Activated T-cell treated with anti-CD3 and anti-CD28 coated beads, Interleukin-2, amount 50 U/mL, for 72 hours (primary cell): ENCODE measurements around the gene ANKRD27. TPM values are rescaled to one million over a fixed set of nuclear protein-coding genes. Genes with fewer than 3 reads are reported as not detected.

Experiments used
- ATAC-seq, 2 donors: fragments of 150-1000 bp; cut with Tn5 transposase; replicated peaks in 1 of 2; 2 replicates each; pipeline ENCODE4 v1.10.0; 2021; ENCODE audit warnings: moderate library complexity in 2 of 2, mild to moderate bottlenecking in 1 of 2
- DNase-seq, 2 donors: peaks; one replicate each; pipeline ENCODE4 v3.0.0; 2021 to 2022; ENCODE audit warnings: mixed read lengths in 1 of 2
- H3K27ac Mint-ChIP-seq: one replicate; pipeline ENCODE4 v1.8.0; 2022; ENCODE audit warnings: mild to moderate bottlenecking, moderate library complexity, mixed read lengths
- H3K27me3 Mint-ChIP-seq: one replicate; pipeline ENCODE4 v1.8.0; 2022; ENCODE audit warnings: low read depth, mixed read lengths
- H3K36me3 Mint-ChIP-seq, 2 donors: one replicate each; pipeline ENCODE4 v1.8.0; 2022; ENCODE audit warnings: mixed read lengths in 2 of 2, mild to moderate bottlenecking in 1 of 2; ENCODE audit not compliant: insufficient read depth in 2 of 2
- H3K4me1 Mint-ChIP-seq: one replicate; pipeline ENCODE4 v1.8.0; 2022; ENCODE audit warnings: low read depth, mixed read lengths
- H3K4me3 Mint-ChIP-seq, 2 donors: one replicate each; pipeline ENCODE4 v1.8.0; 2022; ENCODE audit warnings: mild to moderate bottlenecking in 2 of 2, mixed read lengths in 2 of 2, moderate library complexity in 2 of 2
- H3K9me3 Mint-ChIP-seq, 2 donors: one replicate each; pipeline ENCODE4 v1.8.0; 2022; ENCODE audit warnings: mixed read lengths in 2 of 2
- total RNA-seq, 2 donors: library from RNA; stranded (reverse); gene quantifications; one replicate each; pipeline ENCODE4 v1.2.3, GENCODE V29; 2022

Gene ANKRD27
- total RNA-seq, 2 donors from 2014 or later = 34.5 to 43.3 TPM

- DNase-seq (no peak), ATAC-seq (no peak)
- peaks cover 7% of the 10 kb centered on the region for H3K4me1 Mint-ChIP-seq
- H3K27ac Mint-ChIP-seq = no peak overlapping the region
- peaks cover 14% of the 10 kb centered on the region for H3K27me3 Mint-ChIP-seq
- no peak overlapping the region for H3K4me3 Mint-ChIP-seq
- H3K9me3 Mint-ChIP-seq = no peaks in the 10 kb centered on the region
- no peaks in the 10 kb centered on the region for H3K36me3 Mint-ChIP-seq
Measured at GRCh38 chr19:32680986-32681385, 6.0 kb upstream of the ANKRD27 start.

GRCh38 chr19:32677657-32678056 lies 2.7 kb upstream of the ANKRD27 start:
- H3K4me1 Mint-ChIP-seq = peaks cover 24% of the 10 kb centered on the region
- peaks cover 2 to 6% of the 10 kb centered on the region in 2 donors for H3K36me3 Mint-ChIP-seq
- peaks cover 14% of the 10 kb centered on the region for H3K27me3 Mint-ChIP-seq
- DNase-seq (no peak), ATAC-seq (no peak)
- no peak overlapping the region for H3K27ac Mint-ChIP-seq
- H3K9me3 Mint-ChIP-seq = no peaks in the 10 kb centered on the region
- peak overlapping the region; percentile 44 to 56 for H3K4me3 Mint-ChIP-seq

GRCh38 chr19:32676895-32677359 lies 1.9 kb upstream of the ANKRD27 start:
- Mint-ChIP-seq H3K27me3 (peaks cover 14% of the 10 kb centered on the region), H3K4me1 (peaks cover 31% of the 10 kb centered on the region), H3K27ac (no peak overlapping the region), H3K4me3 (peak overlapping the region; percentile 44 to 56), H3K36me3 (peaks cover 2 to 6% of the 10 kb centered on the region in 2 donors), H3K9me3 (no peaks in the 10 kb centered on the region)
- ATAC-seq (no peak), DNase-seq (no peak)

- no peaks in the 10 kb centered on the region for H3K9me3 Mint-ChIP-seq
- no peak overlapping the region for H3K27ac Mint-ChIP-seq
- H3K4me3 Mint-ChIP-seq = peak overlapping the region; percentile 89 to 90
- ATAC-seq = peak in 1 of 2 donors; percentile 1
- H3K36me3 Mint-ChIP-seq = peaks cover 2 to 6% of the 10 kb centered on the region in 2 donors
- peaks cover 37% of the 10 kb centered on the region for H3K4me1 Mint-ChIP-seq
- H3K27me3 Mint-ChIP-seq = peaks cover 14% of the 10 kb centered on the region
- peak; percentile 25 to 29 for DNase-seq
Measured at GRCh38 chr19:32676186-32676894, 1.4 kb upstream of the ANKRD27 start.

GRCh38 chr19:32675720-32676185 lies 773 bp upstream of the ANKRD27 start, which contains the start of gene RGS9BP:
Gene RGS9BP, plus strand, starts transcription at chr19:32675848. Its CDS starts 416 bp downstream, at chr19:32676264.
- Mint-ChIP-seq H3K36me3 (peaks cover 2 to 6% of the 10 kb centered on the region in 2 donors), H3K27me3 (peaks cover 14% of the 10 kb centered on the region), H3K27ac (peak within 1 kb of the TSS; percentile 41), H3K9me3 (no peaks in the 10 kb centered on the region), H3K4me3 (peak within 1 kb of the TSS; percentile 89 to 90), H3K4me1 (peaks cover 37% of the 10 kb centered on the region)
- ATAC-seq = peak; percentile 42 to 47
- DNase-seq = peak; percentile 59 to 66

- H3K4me3 Mint-ChIP-seq = peak overlapping the region; percentile 95 to 96
- H3K36me3 Mint-ChIP-seq = peaks cover 2 to 6% of the 10 kb centered on the region in 2 donors
- H3K27me3 Mint-ChIP-seq = peaks cover 14% of the 10 kb centered on the region
- H3K27ac Mint-ChIP-seq = peak overlapping the region; percentile 3
- DNase-seq (no peak), ATAC-seq (no peak)
- H3K9me3 Mint-ChIP-seq = no peaks in the 10 kb centered on the region
- peaks cover 47% of the 10 kb centered on the region for H3K4me1 Mint-ChIP-seq
Measured at GRCh38 chr19:32674153-32674930, 638 bp downstream of the ANKRD27 start.

- H3K36me3 Mint-ChIP-seq = peaks cover 2 to 6% of the 10 kb centered on the region in 2 donors
- H3K4me3 Mint-ChIP-seq = peak overlapping the region; percentile 0 to 95
- peaks cover 54% of the 10 kb centered on the region for H3K4me1 Mint-ChIP-seq
- H3K27me3 Mint-ChIP-seq = peaks cover 14% of the 10 kb centered on the region
- no peak overlapping the region for H3K27ac Mint-ChIP-seq
- DNase-seq (no peak), ATAC-seq (no peak)
- no peaks in the 10 kb centered on the region for H3K9me3 Mint-ChIP-seq
Measured at GRCh38 chr19:32673573-32673972, 1.4 kb downstream of the ANKRD27 start.

- Mint-ChIP-seq H3K9me3 (no peaks in the 10 kb centered on the region), H3K4me3 (peak overlapping the region; percentile 2 to 95), H3K27me3 (peaks cover 10% of the 10 kb centered on the region), H3K36me3 (peaks cover 2 to 6% of the 10 kb centered on the region in 2 donors), H3K27ac (no peak overlapping the region), H3K4me1 (peaks cover 56% of the 10 kb centered on the region)
- ATAC-seq (no peak), DNase-seq (no peak)
Measured at GRCh38 chr19:32672841-32673240, 2.1 kb downstream of the ANKRD27 start.

GRCh38 chr19:32671883-32672593 lies 2.9 kb downstream of the ANKRD27 start:
- Mint-ChIP-seq H3K36me3 (peaks cover 3 to 6% of the 10 kb centered on the region in 2 donors), H3K9me3 (no peaks in the 10 kb centered on the region), H3K27ac (no peak overlapping the region), H3K27me3 (peaks cover 2% of the 10 kb centered on the region), H3K4me1 (peaks cover 49% of the 10 kb centered on the region), H3K4me3 (no peak overlapping the region)
- DNase-seq = no peak
- no peak for ATAC-seq

GRCh38 chr19:32669310-32669709 lies 5.7 kb downstream of the ANKRD27 start:
- Mint-ChIP-seq H3K4me3 (no peak overlapping the region), H3K4me1 (peaks cover 52% of the 10 kb centered on the region), H3K9me3 (no peaks in the 10 kb centered on the region), H3K36me3 (peaks cover 2 to 8% of the 10 kb centered on the region in 2 donors), H3K27ac (no peak overlapping the region), H3K27me3 (no peaks in the 10 kb centered on the region)
- DNase-seq (no peak), ATAC-seq (no peak)

- DNase-seq = no peak
- no peak for ATAC-seq
- no peaks in the 10 kb centered on the region for H3K9me3 Mint-ChIP-seq
- H3K27ac Mint-ChIP-seq = no peak overlapping the region
- no peaks in the 10 kb centered on the region for H3K27me3 Mint-ChIP-seq
- peaks cover 0 to 6% of the 10 kb centered on the region in 2 donors for H3K36me3 Mint-ChIP-seq
- peaks cover 33% of the 10 kb centered on the region for H3K4me1 Mint-ChIP-seq
- no peak overlapping the region for H3K4me3 Mint-ChIP-seq
Measured at GRCh38 chr19:32666084-32666483, 8.9 kb downstream of the ANKRD27 start.

- H3K9me3 Mint-ChIP-seq = no peaks in the 10 kb centered on the region
- no peak for DNase-seq
- H3K27ac Mint-ChIP-seq = no peak overlapping the region
- peak; percentile 31 to 61 for ATAC-seq
- H3K27me3 Mint-ChIP-seq = no peaks in the 10 kb centered on the region
- no peak overlapping the region for H3K4me3 Mint-ChIP-seq
- peaks cover 14% of the 10 kb centered on the region for H3K4me1 Mint-ChIP-seq
- H3K36me3 Mint-ChIP-seq = peaks cover 0 to 5% of the 10 kb centered on the region in 2 donors
Measured at GRCh38 chr19:32662186-32662585, 12.8 kb downstream of the ANKRD27 start.
